Omental fat pad (tissue), 4 donors: ENCODE measurements around the gene DAAM1. TPM values are rescaled to one million over a fixed set of nuclear protein-coding genes. Genes with fewer than 3 reads are reported as not detected.
A peak's percentile ranks its signal among the peaks of the same experiment; 100 is the strongest.

ENCODE experiments used
- ATAC-seq: fragments of 150-250 bp; one replicate; pipeline ENCODE4 v1.9.1; 2016; ENCODE audit warnings: mild to moderate bottlenecking, moderate library complexity; ENCODE audit not compliant: low FRiP score
- DNase-seq: peaks from one replicate; pipeline ENCODE4 v3.0.0-alpha.2; 2019; ENCODE audit warnings: low spot score
- CTCF ChIP-seq, 3 donors: fragments of 450-650 bp; IDR thresholded peaks; one replicate each; pipeline ENCODE4 v1.5.1; 2016 to 2017; ENCODE audit warnings: antibody characterized with exemption in 3 of 3, mild to moderate bottlenecking in 3 of 3, moderate library complexity in 2 of 3
- total RNA-seq, 4 donors: library from RNA; depleted of rRNA; stranded (reverse); fragments of >200 nt; gene quantifications; one replicate each; pipeline ENCODE4 v1.1.0, GENCODE V29; 2016

Gene DAAM1
- total RNA-seq, 4 donors from 2014 or later, result 49.8 to 73.6 (median 51.6) TPM

- no peak for TF ChIP-seq CTCF (IDR thresholded peaks at IDR 0.05)
- DNase-seq (no peak), ATAC-seq (no peak)
Measured at GRCh38 chr14:59150990-59151389, 37.5 kb upstream of the DAAM1 start.

GRCh38 chr14:59154373-59154772, 34.1 kb upstream of the DAAM1 start:
- DNase-seq (no peak), ATAC-seq (no peak)
- TF ChIP-seq CTCF (IDR thresholded peaks at IDR 0.05), result no peak

GRCh38 chr14:59155886-59156285, 32.6 kb upstream of the DAAM1 start:
- no peak for TF ChIP-seq CTCF (IDR thresholded peaks at IDR 0.05)
- no peak for DNase-seq
- no peak for ATAC-seq

- ATAC-seq (no peak), DNase-seq (no peak)
- TF ChIP-seq CTCF (IDR thresholded peaks at IDR 0.05), result no peak
Measured at GRCh38 chr14:59159169-59159568, 29.3 kb upstream of the DAAM1 start.

- no peak for TF ChIP-seq CTCF (IDR thresholded peaks at IDR 0.05)
- ATAC-seq (no peak), DNase-seq (no peak)
Measured at GRCh38 chr14:59160506-59160905, 28.0 kb upstream of the DAAM1 start.

- peak; percentile 64 for ATAC-seq
- peak; percentile 26 for DNase-seq
- no peak for TF ChIP-seq CTCF (IDR thresholded peaks at IDR 0.05)
Measured at GRCh38 chr14:59161561-59162175, 26.8 kb upstream of the DAAM1 start.

- DNase-seq (no peak), ATAC-seq (no peak)
- no peak for TF ChIP-seq CTCF (IDR thresholded peaks at IDR 0.05)
Measured at GRCh38 chr14:59166258-59166657, 22.2 kb upstream of the DAAM1 start.
